Esophagus (tissue), 2 donors: ENCODE data around the gene RCAN2. TPM values are rescaled to one million over a fixed set of nuclear protein-coding genes. Genes with fewer than 3 reads are reported as not detected.

ENCODE experiments used
- H3K27ac ChIP-seq, 2 donors: one replicate each; pipeline ENCODE4 v1.5.1; 2013; ENCODE audit warnings: low read depth in 2 of 2, mild to moderate bottlenecking in 2 of 2, inconsistent platforms in 1 of 2, low read length in 1 of 2, moderate library complexity in 1 of 2
- H3K27me3 ChIP-seq, 2 donors: one replicate each; pipeline ENCODE4 v1.6.1; 2013; ENCODE audit warnings: low read length in 2 of 2, control low read depth in 1 of 2, mild to moderate bottlenecking in 1 of 2; ENCODE audit not compliant: insufficient read depth in 2 of 2, control insufficient read depth in 1 of 2
- H3K36me3 ChIP-seq, 2 donors: one replicate each; pipeline ENCODE4 v1.6.1; 2013; ENCODE audit warnings: low read length in 1 of 2; ENCODE audit not compliant: control insufficient read depth in 2 of 2, insufficient read depth in 2 of 2
- H3K4me1 ChIP-seq, 2 donors: one replicate each; pipeline ENCODE4 v1.6.1; 2013; ENCODE audit warnings: low read length in 1 of 2; ENCODE audit not compliant: control insufficient read depth in 2 of 2, insufficient read depth in 2 of 2
- H3K4me3 ChIP-seq, 2 donors: one replicate each; pipeline ENCODE4 v1.5.1; 2013; ENCODE audit warnings: low read length in 2 of 2, mild to moderate bottlenecking in 2 of 2, low read depth in 1 of 2, moderate library complexity in 1 of 2
- H3K9me3 ChIP-seq, 2 donors: one replicate each; pipeline ENCODE4 v1.6.1; 2013; ENCODE audit warnings: mild to moderate bottlenecking in 2 of 2, low read depth in 1 of 2, low read length in 1 of 2, moderate library complexity in 1 of 2; ENCODE audit not compliant: control insufficient read depth in 2 of 2, insufficient read depth in 1 of 2
- WGBS, 2 donors: extraction: QIAGEN DNeasy Blood & Tissue Kit; methylation state at CpG; one replicate each; pipeline ENCODE4 v1.1.7; 2013; 5-methylcytosine and 5-hydroxymethylcytosine counted together
- polyA plus RNA-seq, 2 donors: library from polyadenylated mRNA; stranded (reverse); fragments of 200-250 nt; gene quantifications; one replicate each; pipeline ENCODE4 v1.2.3, GENCODE V29; 2013
- donor health status: healthy with polysubstance abuse.
- donor health status: Bipolar disorder and iron deficiency.

RCAN2 gene
- polyA plus RNA-seq, 2 donors: 2.1 to 4.8 TPM

- Histone ChIP-seq H3K27me3 (no peaks in the 10 kb centered on the region), H3K4me1 (no peaks in the 10 kb centered on the region)
- 84 to 94% methylated on average over 5 of the region's 5 CpGs for WGBS, 2 donors
Observed at GRCh38 chr6:46293641-46294316, 197.5 kb downstream of the RCAN2 start.

DNA sequence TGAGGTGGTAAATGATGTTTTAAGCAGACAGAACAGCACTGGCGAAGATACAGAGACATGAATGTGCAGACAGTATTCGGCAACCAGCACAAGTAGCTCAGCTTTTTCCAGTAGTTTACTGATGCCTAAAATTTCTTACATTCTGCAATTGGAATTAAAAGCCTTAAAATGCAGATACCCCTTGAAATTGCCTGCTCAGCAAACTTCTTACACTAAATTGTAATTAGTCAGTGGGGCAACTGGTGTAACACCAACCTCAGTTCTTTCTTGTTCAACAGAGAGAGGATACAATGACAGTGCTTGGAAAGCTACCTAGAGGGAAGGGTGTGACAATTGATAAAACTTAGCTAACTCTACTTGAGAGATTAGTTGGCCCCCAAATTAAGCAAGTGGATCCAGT lies 199.4 kb downstream of the RCAN2 start:
- no peaks in the 10 kb centered on the region for H3K9me3 ChIP-seq
- H3K4me3 ChIP-seq: no peak overlapping the region
- H3K27ac ChIP-seq: no peak overlapping the region
- H3K36me3 ChIP-seq: no peaks in the 10 kb centered on the region
- 91 to 93% methylated on average over 2 of the region's 2 CpGs for WGBS, 2 donors
- H3K27me3 ChIP-seq: no peaks in the 10 kb centered on the region
- no peaks in the 10 kb centered on the region for H3K4me1 ChIP-seq

More at GRCh38 chr6:46293641-46294316, 197.5 kb downstream of the RCAN2 start:
- no peaks in the 10 kb centered on the region for H3K36me3 ChIP-seq
- no peaks in the 10 kb centered on the region for H3K9me3 ChIP-seq
- H3K27ac ChIP-seq: no peak overlapping the region
- H3K4me3 ChIP-seq: no peak overlapping the region

GRCh38 chr6:46291275-46291633 lies 200.0 kb downstream of the RCAN2 start:
- Histone ChIP-seq H3K27me3 (no peaks in the 10 kb centered on the region), H3K4me1 (no peaks in the 10 kb centered on the region), H3K9me3 (no peaks in the 10 kb centered on the region), H3K27ac (no peak overlapping the region), H3K4me3 (no peak overlapping the region), H3K36me3 (no peaks in the 10 kb centered on the region)
- 28 to 37% methylated on average over 2 of the region's 2 CpGs for WGBS, 2 donors

DNA sequence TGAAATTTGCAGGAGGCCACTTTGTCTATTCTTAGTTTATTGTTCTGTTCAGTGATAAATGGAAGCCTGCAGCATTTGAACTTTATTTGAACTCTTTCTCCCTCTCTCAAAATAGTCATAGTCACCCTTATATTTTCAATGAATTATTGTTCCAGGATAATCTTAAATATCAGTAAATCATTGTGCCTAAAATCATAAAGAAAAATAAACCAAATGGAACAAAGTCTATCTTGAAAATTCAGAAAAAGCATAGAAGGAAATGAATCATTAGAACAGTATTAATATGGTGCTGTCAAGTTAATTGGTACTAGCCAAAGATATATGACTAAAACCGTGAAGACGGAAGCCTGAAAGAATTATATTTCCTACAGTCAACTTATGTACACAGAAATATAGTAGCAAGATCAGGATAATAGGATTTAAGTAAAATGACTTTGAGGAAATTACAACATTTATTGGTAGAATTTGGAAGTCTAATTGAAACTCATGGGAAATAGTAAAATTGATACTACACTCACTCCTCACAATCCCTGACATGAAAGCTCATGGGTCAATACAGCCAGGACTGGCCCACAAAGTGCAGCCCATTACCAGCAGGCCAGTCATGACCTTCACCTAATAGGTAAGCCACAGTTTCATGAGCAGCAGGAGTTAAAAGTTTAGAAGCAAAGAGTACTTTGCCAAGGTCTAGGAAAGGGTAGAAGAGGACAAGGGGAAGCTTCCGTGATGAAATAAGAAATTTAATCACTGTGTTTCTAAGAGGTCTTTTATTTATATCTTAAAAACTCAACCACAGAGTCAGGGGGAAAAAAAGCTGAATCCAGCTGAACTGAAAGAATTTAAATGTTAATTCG lies 200.6 kb downstream of the RCAN2 start:
- Histone ChIP-seq H3K9me3 (no peaks in the 10 kb centered on the region), H3K36me3 (no peaks in the 10 kb centered on the region), H3K4me3 (no peak overlapping the region), H3K27ac (no peak overlapping the region), H3K4me1 (no peaks in the 10 kb centered on the region), H3K27me3 (no peaks in the 10 kb centered on the region)
- 48 to 50% methylated on average over 4 of the region's 4 CpGs for WGBS, 2 donors

DNA sequence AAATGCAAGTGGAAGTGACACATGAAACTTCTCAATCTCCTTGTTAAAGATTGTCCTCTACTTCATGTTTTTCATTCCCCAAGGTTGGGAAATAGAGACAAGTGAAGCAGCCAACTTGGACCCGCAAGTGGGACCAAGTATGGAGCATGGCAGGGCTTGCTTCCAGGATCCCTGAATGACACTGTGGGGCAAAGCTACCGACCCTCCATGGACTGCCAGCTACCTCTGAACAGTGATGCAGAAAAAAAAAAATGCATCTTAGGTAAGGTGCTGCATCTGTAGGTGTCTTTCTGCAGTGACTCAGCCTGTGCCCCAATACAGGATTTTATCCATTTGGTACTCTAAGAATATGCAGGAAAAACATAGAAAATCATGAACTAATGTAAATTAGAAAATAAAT lies 201.4 kb downstream of the RCAN2 start:
- Histone ChIP-seq H3K27ac (no peak overlapping the region), H3K27me3 (no peaks in the 10 kb centered on the region), H3K36me3 (no peaks in the 10 kb centered on the region), H3K4me3 (no peak overlapping the region), H3K4me1 (no peaks in the 10 kb centered on the region), H3K9me3 (no peaks in the 10 kb centered on the region)
- WGBS, 2 donors: 61 to 73% methylated on average over 2 of the region's 2 CpGs

- 75 to 77% methylated on average over 3 of the region's 3 CpGs for whole genome bisulfite sequencing, 2 donors
Observed at GRCh38 chr6:46288835-46289234, 202.4 kb downstream of the RCAN2 start.

DNA sequence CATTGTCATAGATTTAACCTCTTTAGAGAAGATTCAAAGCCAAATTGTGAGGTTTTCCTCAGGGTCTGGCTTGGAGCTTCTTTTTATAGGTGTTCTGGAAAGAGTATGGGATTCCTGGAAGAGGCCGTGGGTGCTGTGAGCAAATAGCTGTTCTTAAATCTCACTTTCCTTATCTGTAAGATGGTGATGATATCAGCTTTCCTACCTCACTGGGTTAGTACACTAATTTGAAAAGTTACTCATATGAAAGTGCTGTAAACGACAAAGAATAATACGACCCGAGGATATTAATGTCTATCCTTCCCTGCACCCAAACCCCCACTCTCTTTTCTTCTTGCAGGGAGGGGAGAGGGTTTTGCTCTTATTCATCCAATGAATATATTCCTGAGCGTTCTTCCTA lies 203.6 kb downstream of the RCAN2 start:
- 87% methylated on average over 5 of the region's 5 CpGs for WGBS, 2 donors
- H3K36me3 ChIP-seq: no peaks in the 10 kb centered on the region
- no peak overlapping the region for H3K27ac ChIP-seq
- no peak overlapping the region for H3K4me3 ChIP-seq
- H3K27me3 ChIP-seq: no peaks in the 10 kb centered on the region
- no peaks in the 10 kb centered on the region for H3K9me3 ChIP-seq
- H3K4me1 ChIP-seq: no peaks in the 10 kb centered on the region

More at GRCh38 chr6:46288835-46289234, 202.4 kb downstream of the RCAN2 start:
- H3K36me3 ChIP-seq: no peaks in the 10 kb centered on the region
- H3K4me1 ChIP-seq: no peaks in the 10 kb centered on the region
- no peaks in the 10 kb centered on the region for H3K9me3 ChIP-seq
- H3K27me3 ChIP-seq: no peaks in the 10 kb centered on the region
- no peak overlapping the region for H3K4me3 ChIP-seq
- no peak overlapping the region for H3K27ac ChIP-seq

DNA sequence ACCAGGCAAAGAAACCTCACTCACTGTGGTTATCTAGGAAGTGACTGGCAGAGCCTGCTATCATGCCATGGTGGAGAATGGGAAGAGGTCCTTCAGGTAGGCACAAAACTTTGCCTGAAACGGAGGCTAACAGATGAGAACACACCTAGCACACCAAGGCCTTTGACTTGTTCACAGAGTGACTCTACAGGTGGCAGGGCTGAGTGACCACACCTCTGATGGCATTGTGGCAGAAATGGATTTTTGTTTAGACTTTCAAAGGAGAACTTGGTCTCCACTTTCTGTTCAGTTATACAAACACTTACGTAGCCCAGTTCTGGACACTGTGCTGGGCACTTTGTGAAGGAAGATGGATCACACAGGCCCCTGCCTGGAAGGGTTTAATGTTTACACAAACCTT lies 204.2 kb downstream of the RCAN2 start:
- Histone ChIP-seq H3K4me3 (no peak overlapping the region), H3K9me3 (no peaks in the 10 kb centered on the region), H3K4me1 (no peaks in the 10 kb centered on the region), H3K27me3 (no peaks in the 10 kb centered on the region), H3K36me3 (no peaks in the 10 kb centered on the region), H3K27ac (no peak overlapping the region)
- WGBS, 2 donors: 89 to 92% methylated on average over 2 of the region's 2 CpGs

- Histone ChIP-seq H3K4me3 (no peak overlapping the region), H3K9me3 (no peaks in the 10 kb centered on the region), H3K4me1 (no peaks in the 10 kb centered on the region), H3K27ac (no peak overlapping the region), H3K36me3 (no peaks in the 10 kb centered on the region), H3K27me3 (no peaks in the 10 kb centered on the region)
- WGBS, 2 donors: 73 to 79% methylated on average over 2 of the region's 2 CpGs
Observed at GRCh38 chr6:46284475-46284874, 206.8 kb downstream of the RCAN2 start.

DNA sequence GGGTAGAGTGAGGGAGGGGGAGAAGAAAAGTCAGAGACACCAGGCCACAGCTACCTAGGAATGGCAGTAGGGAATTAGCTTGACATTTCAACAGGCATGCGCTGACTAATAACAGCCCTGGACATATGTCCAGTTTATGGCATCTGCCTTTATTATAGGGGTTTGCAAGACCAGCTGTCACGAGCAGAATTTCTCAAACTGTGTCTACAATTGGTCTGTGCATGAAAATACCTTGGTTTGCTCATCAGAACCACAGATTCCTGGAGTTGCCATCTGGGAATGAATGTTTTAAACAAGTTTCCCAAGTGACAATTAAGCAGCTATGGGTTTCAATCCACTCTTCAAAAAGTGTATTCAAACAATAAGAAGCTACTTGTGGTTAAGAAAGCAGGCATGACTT lies 210.1 kb downstream of the RCAN2 start:
- Histone ChIP-seq H3K36me3 (no peaks in the 10 kb centered on the region), H3K27me3 (no peaks in the 10 kb centered on the region), H3K9me3 (no peaks in the 10 kb centered on the region), H3K27ac (no peak overlapping the region), H3K4me3 (no peak overlapping the region), H3K4me1 (no peaks in the 10 kb centered on the region)
- 76 to 85% methylated on average over 2 of the region's 2 CpGs for WGBS, 2 donors
